GM18511 (cell line): ENCODE data around the gene DGCR6L.
"Not testable (repeated sequence)": the region's sequence is repeated elsewhere in the genome, so short reads cannot be mapped to it uniquely, and the experiment has no call there.

Source experiments
- ATAC-seq: cut with Tn5 transposase; IDR thresholded peaks from one replicate; pipeline ENCODE4 v1.9.1; 2021; ENCODE audit warnings: mild to moderate bottlenecking, moderate library complexity; ENCODE audit not compliant: unreplicated experiment

The DGCR6L gene

GRCh38 chr22:20292673-20293232 lies 27.1 kb downstream of the DGCR6L start:
- ATAC-seq, result no peak

- no peak for ATAC-seq
Measured at GRCh38 chr22:20292108-20292507, 27.8 kb downstream of the DGCR6L start.

- no peak for ATAC-seq
Measured at GRCh38 chr22:20291604-20292063, 28.2 kb downstream of the DGCR6L start.

DNA sequence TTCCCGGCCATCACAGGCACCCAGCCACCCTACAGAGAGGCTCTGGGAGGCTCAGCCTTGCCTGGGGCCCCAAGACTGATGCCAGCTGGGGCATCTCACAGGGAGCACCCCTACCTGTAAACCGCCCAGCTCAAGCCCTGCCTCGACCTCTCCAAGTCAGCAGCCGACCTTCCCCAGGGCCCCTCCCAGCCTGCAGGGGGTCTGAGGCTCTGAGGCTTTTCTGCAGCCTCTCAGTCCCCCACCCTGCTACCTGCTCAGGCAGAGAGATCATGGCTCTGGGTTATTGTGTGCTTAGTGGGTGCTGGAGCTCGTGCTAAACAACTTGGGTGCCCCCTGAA lies 28.6 kb downstream of the DGCR6L start:
- ATAC-seq, result no peak

DNA sequence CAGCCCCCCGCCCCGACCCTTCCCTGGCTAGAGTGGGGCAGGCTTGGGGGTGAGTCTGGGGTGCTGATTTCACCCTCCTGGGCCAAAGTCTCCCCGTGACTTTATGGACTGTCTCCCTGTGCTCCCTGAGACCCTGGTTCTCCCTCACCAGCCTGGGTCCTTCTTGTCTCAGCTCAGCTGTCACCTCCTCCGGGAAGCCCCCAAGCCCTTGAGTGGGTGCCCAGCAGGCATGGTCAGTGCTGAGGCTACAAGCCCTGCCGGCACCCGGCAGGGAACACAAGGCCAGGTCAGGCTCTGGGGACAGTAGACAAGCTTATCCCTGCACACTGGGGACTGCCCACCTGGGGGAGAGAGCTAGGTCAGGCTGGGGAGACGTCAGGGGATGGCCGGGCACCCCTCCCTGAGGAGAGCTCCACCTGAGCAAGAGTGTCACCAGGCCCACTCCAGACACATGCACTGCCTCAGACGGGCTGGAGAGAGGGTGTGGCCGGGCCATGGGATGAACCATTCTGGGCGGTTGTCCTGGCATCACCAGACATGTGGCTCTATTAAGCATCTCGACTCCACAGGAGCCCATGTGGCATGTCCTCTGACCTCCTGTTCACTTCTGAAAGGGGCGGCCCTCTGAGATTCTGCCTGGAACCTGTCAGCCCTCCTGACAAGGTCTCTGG lies 29.1 kb downstream of the DGCR6L start:
- no peak for ATAC-seq

DNA sequence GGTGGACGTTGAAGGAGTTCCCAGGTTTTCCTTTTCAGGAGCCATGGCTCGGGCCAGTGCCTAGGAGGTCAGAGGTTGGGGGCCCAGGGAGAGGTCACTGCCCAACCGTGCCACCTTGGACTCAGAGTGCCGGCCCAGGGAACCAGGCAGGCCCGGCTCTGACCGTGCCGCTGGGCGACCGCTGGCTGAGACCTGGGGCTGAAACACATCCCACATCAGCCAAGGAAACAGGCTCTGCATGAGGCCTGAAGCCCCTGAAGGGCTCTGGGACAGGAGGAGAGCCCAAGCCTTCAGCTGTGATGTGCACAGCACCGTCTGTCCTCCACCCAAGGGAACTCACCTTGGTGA lies 29.8 kb downstream of the DGCR6L start:
- no peak for ATAC-seq

DNA sequence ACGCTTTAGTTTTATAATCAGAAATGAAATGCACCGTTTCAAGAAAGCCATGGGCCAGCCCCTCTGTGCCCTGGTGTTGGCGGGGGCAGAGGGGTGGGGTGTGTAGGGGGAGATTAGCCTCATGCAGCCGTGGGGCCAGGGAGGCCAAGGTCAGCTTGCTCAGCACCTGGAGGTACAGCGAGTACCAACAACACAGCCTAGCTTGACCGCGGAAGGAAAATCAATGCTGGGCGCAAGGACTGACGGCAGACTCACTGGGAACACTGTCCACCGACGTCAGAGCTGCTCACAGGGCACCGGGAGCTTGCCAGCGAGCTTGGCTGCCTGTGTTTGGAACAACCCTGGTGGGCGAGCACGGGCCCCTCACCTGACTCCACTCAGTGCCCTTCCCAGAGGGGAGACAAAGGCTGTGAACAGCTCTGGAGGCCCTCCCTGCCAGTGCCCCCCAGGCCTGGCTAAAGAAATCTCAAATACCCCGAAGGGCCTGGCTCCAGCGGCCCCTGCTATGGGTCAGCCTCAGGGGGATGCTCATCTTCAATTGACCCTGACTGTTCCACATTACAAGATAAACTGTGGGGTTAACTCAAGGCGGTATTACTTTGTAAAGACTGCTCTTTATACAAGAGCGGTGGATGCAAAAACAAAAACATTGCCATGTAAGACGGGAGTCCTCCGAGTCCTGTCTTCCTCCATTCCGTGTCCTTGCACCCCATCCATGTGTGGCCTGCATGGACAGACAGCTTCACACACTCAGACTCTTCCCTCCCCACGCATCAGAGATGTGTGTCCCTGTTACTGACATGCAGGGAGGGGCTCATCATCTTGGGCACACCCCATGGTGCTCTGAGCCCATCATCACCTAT lies 30.4 kb downstream of the DGCR6L start:
- not testable (repeated sequence) for ATAC-seq

DNA sequence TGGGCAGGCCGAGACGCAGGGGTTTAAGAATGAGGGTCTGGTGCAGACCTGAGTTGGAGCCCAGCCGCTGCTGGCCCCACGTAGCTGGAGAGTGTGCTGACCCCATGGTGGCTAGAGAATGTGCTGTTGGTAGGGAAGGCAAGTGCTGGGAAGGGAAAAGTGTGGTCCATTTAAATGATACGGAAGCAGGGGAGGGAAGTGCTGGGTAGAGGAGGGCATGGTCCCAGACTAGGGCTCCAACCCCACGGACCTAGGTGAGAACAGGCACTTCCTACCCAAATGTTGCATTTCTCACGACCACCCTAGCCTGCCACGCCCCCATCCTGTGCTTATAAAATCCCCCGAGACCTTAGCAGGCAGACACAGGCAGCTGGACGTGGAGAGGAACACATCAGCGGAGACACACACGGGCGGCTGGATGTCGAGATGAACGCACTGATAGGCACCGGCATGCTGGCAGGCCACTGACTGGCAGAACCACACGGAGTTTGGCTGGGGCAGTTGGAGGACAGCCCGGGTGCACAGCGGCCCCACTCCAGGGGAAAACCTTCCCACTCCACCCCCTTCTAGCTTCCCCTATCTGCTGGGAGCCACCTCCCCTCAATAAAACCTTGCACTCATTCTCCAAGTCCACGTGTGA lies 33.0 kb downstream of the DGCR6L start:
- not testable (repeated sequence) for ATAC-seq

GRCh38 chr22:20286312-20286660 lies 33.6 kb downstream of the DGCR6L start:
- ATAC-seq, result not testable (repeated sequence)

DNA sequence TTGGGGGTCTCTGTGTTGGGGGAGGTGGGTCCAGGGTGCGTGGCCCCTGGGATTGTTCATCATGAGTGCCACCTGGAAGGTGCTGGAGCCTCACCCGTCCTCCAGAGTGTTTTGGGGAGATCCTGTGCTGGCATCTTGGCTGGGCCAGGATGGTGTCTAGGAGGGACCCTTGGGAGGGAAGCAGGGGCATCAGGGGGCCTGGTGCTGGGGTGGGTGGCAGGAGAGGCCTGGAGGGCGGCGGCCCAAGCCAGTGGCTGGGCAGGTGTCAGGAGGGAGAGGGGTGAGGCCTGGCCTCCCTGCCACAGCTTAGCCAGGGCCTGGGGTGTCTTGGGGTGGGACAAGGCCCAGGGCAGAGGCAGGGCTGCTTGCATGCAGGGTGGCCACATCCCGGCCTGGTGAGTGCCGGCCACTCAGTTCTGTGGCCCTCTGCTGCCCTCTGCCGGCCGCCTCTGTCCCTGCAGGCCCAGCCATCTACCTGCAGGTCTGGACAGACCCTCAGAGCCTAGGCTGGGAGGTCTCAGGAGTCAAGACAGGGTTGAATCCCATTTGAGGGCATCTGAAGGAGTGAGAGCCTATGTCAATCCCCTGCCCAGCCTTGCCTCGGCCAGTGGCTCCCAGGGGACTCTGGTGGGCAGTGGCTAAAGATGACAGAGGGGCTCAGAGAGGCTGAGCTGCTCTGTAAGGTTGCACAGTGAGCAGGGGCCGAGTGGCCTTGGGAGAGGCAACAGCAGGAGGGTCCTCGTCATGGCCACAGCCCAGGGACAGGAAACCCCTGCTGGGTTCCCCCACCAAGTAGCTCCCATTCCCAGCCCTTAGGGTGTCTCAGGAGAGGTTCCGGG lies 34.2 kb downstream of the DGCR6L start:
- ATAC-seq, result not testable (repeated sequence)

GRCh38 chr22:20284471-20285086 lies 35.3 kb downstream of the DGCR6L start:
- ATAC-seq, result no peak

- no peak for ATAC-seq
Measured at GRCh38 chr22:20283674-20284066, 36.2 kb downstream of the DGCR6L start.

DNA sequence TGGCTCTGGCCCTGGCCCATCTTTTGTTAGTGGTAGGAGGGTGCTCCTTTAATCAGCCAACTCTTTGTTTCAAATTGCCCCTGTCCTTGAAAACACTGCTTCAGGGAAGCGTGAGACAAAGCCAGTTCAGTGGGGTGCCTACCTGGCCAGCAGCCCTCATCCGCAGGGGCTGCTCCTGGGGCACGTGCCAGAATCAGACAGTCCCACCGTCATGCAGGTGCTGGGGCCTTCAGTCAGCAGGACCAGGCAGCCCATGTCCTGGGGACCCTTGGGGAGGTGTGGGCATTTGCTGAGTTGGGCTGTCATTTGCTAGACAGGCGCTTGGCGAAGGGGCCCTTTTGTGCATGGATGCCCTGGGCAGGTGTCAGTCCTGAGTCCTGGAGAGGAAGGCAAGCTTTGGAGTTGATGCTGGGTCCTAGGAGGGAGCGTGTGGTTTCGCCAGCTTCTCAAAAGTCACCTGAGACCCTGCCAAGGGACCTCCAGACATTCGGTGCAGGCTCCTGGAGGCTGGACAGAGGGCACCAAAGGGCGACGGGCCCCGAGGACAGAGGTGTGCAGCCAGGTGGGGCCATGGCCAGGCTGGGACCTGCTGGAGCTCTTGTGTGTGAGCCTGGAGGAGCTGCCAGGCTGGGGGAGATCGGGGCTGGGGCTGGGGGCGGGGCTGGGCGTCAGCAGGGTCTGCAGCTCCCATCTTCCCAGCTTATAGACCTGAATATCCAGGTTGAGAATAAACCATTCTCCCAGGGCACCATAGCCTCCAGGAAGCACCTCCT lies 36.8 kb downstream of the DGCR6L start:
- no peak for ATAC-seq

DNA sequence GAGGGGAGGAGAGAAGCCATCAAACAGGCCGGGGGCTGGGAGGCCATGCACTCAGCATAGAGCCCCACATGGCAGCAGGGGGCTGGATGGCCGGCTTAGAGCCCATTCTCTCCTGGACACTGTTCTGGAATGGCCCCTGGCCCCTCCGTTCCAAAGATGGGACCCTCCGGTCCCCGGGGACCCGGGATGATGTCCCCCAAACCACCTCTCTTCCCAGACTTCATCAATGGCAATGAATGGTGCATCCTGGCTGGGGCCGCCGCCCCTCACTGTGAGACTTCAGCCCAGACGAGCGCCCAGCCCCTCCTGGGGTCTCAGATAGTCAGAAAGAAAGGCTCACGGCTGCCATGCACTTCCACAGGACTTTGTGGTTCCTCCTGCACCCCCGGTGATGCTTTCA lies 38.0 kb downstream of the DGCR6L start:
- no peak for ATAC-seq

- ATAC-seq, result not testable (repeated sequence)
Measured at GRCh38 chr22:20281473-20281872, 38.4 kb downstream of the DGCR6L start.

DNA sequence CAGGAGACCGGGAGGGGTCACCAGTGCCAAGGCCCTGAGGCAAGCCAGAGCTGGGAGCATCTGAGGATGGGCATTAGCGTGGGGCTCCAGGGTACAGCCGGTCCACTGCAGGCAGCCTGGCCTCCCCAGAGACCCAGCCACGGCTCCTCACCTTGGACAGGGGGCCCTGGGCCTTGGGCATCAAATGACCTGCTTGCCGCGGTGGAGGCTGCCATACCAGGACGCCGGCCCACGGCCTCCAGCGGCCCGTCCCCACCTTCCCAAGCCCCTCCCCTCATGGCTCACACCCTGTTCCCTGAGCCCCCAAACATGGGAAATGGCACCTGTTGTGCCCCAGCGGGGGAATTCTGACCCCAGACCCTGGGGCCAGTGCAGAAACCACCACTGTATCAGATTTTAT lies 39.0 kb downstream of the DGCR6L start:
- no peak for ATAC-seq

DNA sequence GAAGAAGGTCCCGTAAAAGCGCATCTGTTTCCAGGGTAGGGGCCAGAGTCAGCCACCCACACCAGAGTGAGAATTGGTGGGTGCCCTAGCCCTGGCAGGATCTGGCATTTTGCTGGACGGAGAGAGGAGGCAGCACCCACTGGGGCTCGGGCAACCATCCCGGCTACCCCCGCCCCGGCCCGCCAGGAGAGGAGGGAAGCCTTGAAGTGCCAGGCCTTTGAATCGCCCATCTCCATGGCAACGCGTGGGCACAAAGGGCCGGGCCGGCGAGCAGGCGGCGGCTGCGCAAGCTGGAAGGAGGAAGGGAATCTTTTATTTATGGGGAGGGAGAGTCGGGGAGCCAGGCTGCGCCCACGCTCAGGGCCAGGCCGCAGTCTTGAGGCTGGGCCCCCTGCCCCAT lies 39.7 kb downstream of the DGCR6L start:
- not testable (repeated sequence) for ATAC-seq

- no peak for ATAC-seq
Measured at GRCh38 chr22:20279662-20280134, 40.2 kb downstream of the DGCR6L start.

- ATAC-seq, result not testable (repeated sequence)
Measured at GRCh38 chr22:20278726-20279490, 41.0 kb downstream of the DGCR6L start.
